Motor neuron (in vitro differentiated cells): Measurements from ENCODE around the gene ZNF385B. TPM values are rescaled to one million over a fixed set of nuclear protein-coding genes. Genes with fewer than 3 reads are reported as not detected.

Experiments used
- ATAC-seq, 8 experiments: fragments of 200-7000 bp; cut with Tn5 transposase; replicated peaks in 6 of 8; 2 replicates each; pipeline ENCODE4 v1.8.0; 2021; ENCODE audit warnings: mild to moderate bottlenecking in 8 of 8, moderate library complexity in 8 of 8
- H3K27ac ChIP-seq, 2 donors: fragments of 250-450 bp; sonication (Bioruptor Pico); 2 replicates each; pipeline ENCODE4 v1.9.0; 2021; ENCODE audit warnings: antibody characterized with exemption in 2 of 2, mild to moderate bottlenecking in 2 of 2, moderate library complexity in 1 of 2
- H3K4me1 ChIP-seq, 2 donors: fragments of 250-450 bp; sonication (Bioruptor Pico); replicated peaks in 1 of 2; 2 replicates each; pipeline ENCODE4 v1.6.1; 2021; ENCODE audit warnings: antibody characterized with exemption in 2 of 2, mild to moderate bottlenecking in 2 of 2, moderate library complexity in 1 of 2
- H3K4me3 ChIP-seq, 5 donors: fragments of 250-450 bp; sonication (Bioruptor Pico); 2 replicates each; pipeline ENCODE4 v1.9.0; 2021; ENCODE audit warnings: antibody characterized with exemption in 5 of 5, mild to moderate bottlenecking in 5 of 5, moderate library complexity in 4 of 5
- WGBS, 10 experiments: fragments of 450-650 bp; shearing (Covaris generic); methylation state at CpG; one replicate each; pipeline ENCODE4 v1.0.0; 2022; 5-methylcytosine and 5-hydroxymethylcytosine counted together
- in situ Hi-C, 9 experiments: fragments of 400-800 bp; cut with MboI; loops; one replicate each; pipeline ENCODE4 v1.15.0; 2021; ENCODE audit warnings: low sequenced_read_pairs in 9 of 9, low pct_unique_long_range_greater_than_20kb in 2 of 9; ENCODE audit not compliant: unreplicated experiment in 9 of 9
- total RNA-seq, 8 experiments: library from RNA; unstranded; fragments of 300-600 nt; gene quantifications; 2 replicates each; pipeline versions ENCODE4 v1.2.3 to v1.2.4, GENCODE V29; 2022

Gene ZNF385B
- total RNA-seq, 8 experiments from 2014 or later, result 0.14 to 1.6 (median 0.74) TPM; not detected in 2

DNA sequence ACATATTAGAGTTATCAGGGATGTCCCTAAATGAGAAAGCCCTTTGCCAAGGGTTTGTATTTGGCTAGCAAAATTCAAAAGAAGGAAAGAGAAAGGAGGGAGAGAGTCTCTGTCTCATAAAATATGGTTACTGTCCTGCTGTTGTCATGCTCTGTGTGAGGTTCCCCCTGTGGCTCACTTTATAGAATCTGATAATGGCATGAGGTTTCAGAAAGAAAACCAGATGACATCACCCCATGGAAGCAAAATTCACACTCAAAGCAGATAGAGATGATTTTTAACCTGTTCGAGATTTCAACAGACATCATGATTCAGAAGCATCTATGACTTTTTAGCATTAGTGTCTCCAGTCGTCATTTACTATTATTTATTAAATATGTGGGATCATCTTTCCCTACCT, 431.8 kb downstream of the ZNF385B start:
- no peak overlapping the region for H3K4me3 ChIP-seq

GRCh38 chr2:179429060-179429471, 432.3 kb downstream of the ZNF385B start:
- peak in 1 of 8 experiments; percentile 88 for ATAC-seq
- 36 to 100% (median 75%) methylated on average over 2 to 7 of the region's 11 CpGs; no CpG with 5 or more reads in 2 of the 10 experiments for WGBS, 10 experiments
- Histone ChIP-seq H3K4me3 (no peak overlapping the region), H3K4me1 (peaks cover 0 to 17% of the 10 kb centered on the region in 2 donors), H3K27ac (no peak overlapping the region)
- in situ Hi-C loops, result loop anchor here in 4 of 9 experiments (10.0 to 25.0 kb wide), 3 partner anchors 166 to 642 kb away; no protein-coding TSS in a partner anchor

More for the DNA sequence above, 431.8 kb downstream of the ZNF385B start:
- peak in 1 of 8 experiments; percentile 25 for ATAC-seq
- H3K27ac ChIP-seq, result no peak overlapping the region
- WGBS, 10 experiments, result 80 to 100% (median 94%) methylated on average over 1 to 2 of the region's 2 CpGs; no CpG with 5 or more reads in 3 of the 10 experiments
- H3K4me1 ChIP-seq, result peaks cover 0 to 12% of the 10 kb centered on the region in 2 donors
- in situ Hi-C loops, result loop anchor here in 4 of 9 experiments (10.0 to 25.0 kb wide), 3 partner anchors 165 to 642 kb away; no protein-coding TSS in a partner anchor

GRCh38 chr2:179428649-179429048, 432.8 kb downstream of the ZNF385B start:
- ATAC-seq, result peak in 6 of 8 experiments; percentile 43 to 89 (median 52)
- Histone ChIP-seq H3K4me3 (no peak overlapping the region), H3K4me1 (peaks cover 0 to 22% of the 10 kb centered on the region in 2 donors), H3K27ac (no peak overlapping the region)
- in situ Hi-C loops, result loop anchor here in 4 of 9 experiments (10.0 to 25.0 kb wide), 3 partner anchors 166 to 641 kb away; no protein-coding TSS in a partner anchor
- WGBS, 10 experiments, result 0 to 67% (median 10%) methylated on average over 1 to 7 of the region's 7 CpGs; no CpG with 5 or more reads in 2 of the 10 experiments

DNA sequence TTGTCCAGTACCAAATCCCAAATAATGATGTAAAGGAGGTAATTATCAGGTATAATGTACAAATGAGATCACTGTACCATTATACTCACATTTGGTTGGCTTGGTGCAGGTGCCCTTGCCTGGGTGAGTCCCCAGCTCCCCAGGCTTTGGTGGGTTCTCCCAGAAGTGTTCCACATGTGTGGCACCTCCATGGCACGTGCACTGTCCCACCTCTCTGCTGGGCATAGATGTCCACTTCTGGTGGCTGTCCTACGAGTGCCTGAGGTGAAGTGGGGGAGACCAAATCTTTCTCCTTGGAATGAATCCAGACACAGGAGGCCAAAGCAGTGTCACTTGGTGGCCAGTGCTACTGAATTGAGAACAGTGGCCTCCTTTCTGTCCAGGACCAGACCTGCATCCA, 434.3 kb downstream of the ZNF385B start:
- ATAC-seq, result no peak
- WGBS, 10 experiments, result 100% methylated on average over 1 of the region's 2 CpGs; no CpG with 5 or more reads in 8 of the 10 experiments
- in situ Hi-C loops, result loop anchor here in 4 of 9 experiments (10.0 to 25.0 kb wide), 3 partner anchors 168 to 640 kb away; no protein-coding TSS in a partner anchor

GRCh38 chr2:179424571-179424970, 436.8 kb downstream of the ZNF385B start:
- in situ Hi-C loops, result loop anchor here in 5 of 9 experiments (10.0 to 25.0 kb wide), 3 partner anchors 170 to 338 kb away; no protein-coding TSS in a partner anchor
- Histone ChIP-seq H3K4me1 (peaks cover 0 to 18% of the 10 kb centered on the region in 2 donors), H3K4me3 (no peak overlapping the region), H3K27ac (no peak overlapping the region)
- 38 to 100% (median 85%) methylated on average over 2 to 3 of the region's 3 CpGs; no CpG with 5 or more reads in 1 of the 10 experiments for WGBS, 10 experiments
- no peak for ATAC-seq

More for the DNA sequence above, 434.3 kb downstream of the ZNF385B start:
- H3K4me1 ChIP-seq, result peaks cover 0 to 22% of the 10 kb centered on the region in 2 donors
- H3K4me3 ChIP-seq, result no peak overlapping the region
- no peak overlapping the region for H3K27ac ChIP-seq

GRCh38 chr2:179422037-179422643, 439.3 kb downstream of the ZNF385B start:
- WGBS, 10 experiments, result 0 to 20% (median 14%) methylated on average over 1 to 5 of the region's 5 CpGs; no CpG with 5 or more reads in 1 of the 10 experiments
- H3K4me1 ChIP-seq, result peaks cover 0 to 10% of the 10 kb centered on the region in 2 donors
- H3K4me3 ChIP-seq, result no peak overlapping the region
- in situ Hi-C loops, result loop anchor here in 5 of 9 experiments (10.0 to 25.0 kb wide), 3 partner anchors 173 to 340 kb away; no protein-coding TSS in a partner anchor
- peak; percentile 50 to 88 (median 71) for ATAC-seq
- no peak overlapping the region for H3K27ac ChIP-seq

GRCh38 chr2:179417436-179417949, 443.9 kb downstream of the ZNF385B start:
- Histone ChIP-seq H3K4me3 (no peak overlapping the region), H3K27ac (no peak overlapping the region), H3K4me1 (no peaks in the 10 kb centered on the region)
- ATAC-seq, result no peak
- in situ Hi-C loops, result loop anchor here in 6 of 9 experiments (10.0 to 25.0 kb wide), 3 partner anchors 320 to 345 kb away; no protein-coding TSS in a partner anchor
- WGBS, 10 experiments, result 18 to 100% (median 53%) methylated on average over 1 to 2 of the region's 2 CpGs

DNA sequence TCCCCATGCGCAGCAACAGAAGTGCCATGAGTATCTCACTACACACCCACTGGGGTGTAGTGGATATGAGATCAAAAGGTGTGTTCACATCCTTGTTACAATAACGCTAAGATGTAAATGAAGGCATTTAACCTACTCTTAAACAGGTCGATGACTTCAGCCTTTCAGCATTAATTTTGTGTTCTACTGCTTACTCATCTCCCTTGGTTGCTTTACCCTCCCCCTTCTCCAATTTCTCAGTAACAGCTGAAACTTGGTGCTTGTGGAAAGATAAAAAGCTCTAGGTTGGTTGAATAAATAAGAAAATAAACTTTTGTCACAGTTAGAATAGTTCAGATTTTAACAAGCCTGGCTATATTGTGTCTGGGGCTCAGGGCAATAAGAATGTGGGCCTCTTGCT, 449.3 kb downstream of the ZNF385B start:
- H3K4me1 ChIP-seq, result no peaks in the 10 kb centered on the region
- ATAC-seq, result peak in 2 of 8 experiments; percentile 27 to 65
- no peak overlapping the region for H3K4me3 ChIP-seq
- no peak overlapping the region for H3K27ac ChIP-seq
- in situ Hi-C loops, result loop anchor here in 6 of 9 experiments (10.0 to 25.0 kb wide), 3 partner anchors 325 to 350 kb away; no protein-coding TSS in a partner anchor
- 54 to 100% (median 70%) methylated on average over 1 to 3 of the region's 3 CpGs; no CpG with 5 or more reads in 1 of the 10 experiments for WGBS, 10 experiments

GRCh38 chr2:179410552-179411356, 450.7 kb downstream of the ZNF385B start:
- peak in 4 of 8 experiments; percentile 28 to 71 (median 66) for ATAC-seq
- Histone ChIP-seq H3K4me1 (no peaks in the 10 kb centered on the region), H3K4me3 (no peak overlapping the region), H3K27ac (no peak overlapping the region)
- in situ Hi-C loops, result loop anchor here in 6 of 9 experiments (10.0 to 25.0 kb wide), 3 partner anchors 327 to 352 kb away; no protein-coding TSS in a partner anchor
- WGBS, 10 experiments, result 20 to 93% (median 51%) methylated on average over 1 to 7 of the region's 8 CpGs

DNA sequence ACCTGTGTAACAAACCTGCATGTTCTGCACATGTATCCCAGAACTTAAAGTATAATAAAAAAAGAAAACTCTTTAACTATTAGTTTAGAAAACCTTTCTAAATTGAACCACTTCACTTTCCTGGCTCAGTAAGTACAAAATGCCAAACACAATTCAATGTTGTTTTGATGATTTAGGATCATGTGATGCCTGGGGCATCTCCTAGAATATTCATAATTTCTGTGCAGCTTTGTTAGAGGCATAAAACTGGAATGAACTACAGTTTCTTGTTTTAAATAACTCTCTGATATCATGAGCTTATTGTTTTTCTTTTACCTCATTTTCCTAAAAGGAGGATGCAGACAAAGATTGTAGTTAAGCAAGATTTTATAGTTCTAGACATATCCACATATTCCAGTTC, 457.8 kb downstream of the ZNF385B start:
- Histone ChIP-seq H3K27ac (no peak overlapping the region), H3K4me3 (no peak overlapping the region), H3K4me1 (no peaks in the 10 kb centered on the region)
- in situ Hi-C loops, result loop anchor here in 5 of 9 experiments (25.0 kb wide), 2 partner anchors 334 to 359 kb away; no protein-coding TSS in a partner anchor
- ATAC-seq, result peak in 3 of 8 experiments; percentile 21 to 64 (median 39)

DNA sequence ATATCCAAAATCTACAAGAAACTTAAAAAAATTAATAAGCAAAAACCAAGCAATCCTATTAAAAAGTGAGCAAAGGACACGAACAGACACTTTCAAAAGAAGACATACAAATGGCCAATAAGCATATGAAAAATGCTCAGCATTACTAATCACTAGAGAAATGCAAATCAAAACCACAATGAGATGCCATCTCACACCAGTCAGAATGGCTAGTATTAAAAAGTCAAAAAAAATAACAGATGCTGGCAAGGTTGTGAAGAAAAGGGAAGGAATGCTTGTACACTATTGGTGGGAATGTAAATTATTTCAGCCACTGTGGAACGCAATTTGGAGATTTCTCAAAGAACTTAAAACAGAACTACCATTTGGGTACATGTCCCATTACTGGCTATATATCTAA, 467.9 kb downstream of the ZNF385B start:
- 38 to 100% (median 68%) methylated on average over 1 to 2 of the region's 2 CpGs for WGBS, 10 experiments
- no peak overlapping the region for H3K4me3 ChIP-seq
- in situ Hi-C loops, result loop anchor here in 1 of 9 experiments (25.0 kb wide), 1 partner anchor 544 kb away; no protein-coding TSS in a partner anchor
- ATAC-seq, result peak in 1 of 8 experiments; percentile 50
- no peak overlapping the region for H3K27ac ChIP-seq
- no peaks in the 10 kb centered on the region for H3K4me1 ChIP-seq
